ENCODE data around the gene OCSTAMP. TPM values are rescaled to one million over a fixed set of nuclear protein-coding genes. Genes with fewer than 3 reads are reported as not detected.

OCSTAMP gene
- total RNA-seq, 2 experiments from 2014 or later, result not detected

- H3K36me3 ChIP-seq (ENCODE audit: insufficient read depth, low read length), result no peaks in the 10 kb centered on the region
- ChIA-PET CTCF (no interaction called here), POLR2A (no interaction called here)
- no peaks in the 10 kb centered on the region for H3K4me1 ChIP-seq (ENCODE audit: insufficient read depth, low read length)
- peaks cover 0 to 5% of the 10 kb centered on the region in 2 experiments for H3K27me3 ChIP-seq (ENCODE audit: control insufficient read depth in 1 of 2, insufficient read depth in 2 of 2, low read length in 2 of 2)
- no peak for TF ChIP-seq CTCF (IDR thresholded peaks at IDR 0.05)
- DNase-seq (no peak), ATAC-seq (ENCODE audit: poor library complexity) (no peak)
- H3K4me3 ChIP-seq (ENCODE audit: low read length), result no peak overlapping the region
- intact Hi-C loops (cut with DNase I, micrococcal nuclease), result loop anchor here in 1 of 2 experiments (2.0 kb wide), 1 partner anchor 162 kb away; no protein-coding TSS in a partner anchor
- H3K27ac ChIP-seq (ENCODE audit: low read depth in 1 of 2, low read length in 2 of 2), result no peak overlapping the region
- Mint-ChIP-seq H3K4me3 (no peak overlapping the region), H3K36me3 (ENCODE audit: low read depth) (no peaks in the 10 kb centered on the region), H3K27ac (no peak overlapping the region), H3K4me1 (ENCODE audit: low read depth) (no peaks in the 10 kb centered on the region), H3K27me3 (peaks cover 45% of the 10 kb centered on the region), H3K9me3 (no peaks in the 10 kb centered on the region)
- H3K9me3 ChIP-seq (ENCODE audit: control insufficient read depth in 1 of 2, insufficient read depth in 1 of 2, low read length in 2 of 2), result no peaks in the 10 kb centered on the region
Measured at GRCh38 chr20:46520540-46520939, 29.9 kb downstream of the OCSTAMP start.

GRCh38 chr20:46519471-46520068, 30.9 kb downstream of the OCSTAMP start:
- no peak overlapping the region for H3K27ac Mint-ChIP-seq
- no peaks in the 10 kb centered on the region for H3K4me1 Mint-ChIP-seq (ENCODE audit: low read depth)
- Histone ChIP-seq H3K27me3 (ENCODE audit: control insufficient read depth in 1 of 2, insufficient read depth in 2 of 2, low read length in 2 of 2) (peaks cover 3 to 13% of the 10 kb centered on the region in 2 experiments), H3K27ac (ENCODE audit: low read depth in 1 of 2, low read length in 2 of 2) (no peak overlapping the region), H3K4me1 (ENCODE audit: insufficient read depth, low read length) (no peaks in the 10 kb centered on the region), H3K9me3 (ENCODE audit: control insufficient read depth in 1 of 2, insufficient read depth in 1 of 2, low read length in 2 of 2) (no peaks in the 10 kb centered on the region), H3K4me3 (ENCODE audit: low read length) (no peak overlapping the region), H3K36me3 (ENCODE audit: insufficient read depth, low read length) (no peaks in the 10 kb centered on the region)
- intact Hi-C loops (cut with DNase I, micrococcal nuclease), result loop anchor here in 1 of 2 experiments (2.0 kb wide), 1 partner anchor 163 kb away; no protein-coding TSS in a partner anchor
- no peak for ATAC-seq (ENCODE audit: poor library complexity)
- H3K36me3 Mint-ChIP-seq (ENCODE audit: low read depth), result no peaks in the 10 kb centered on the region
- TF ChIP-seq CTCF (IDR thresholded peaks at IDR 0.05), result no peak
- no peak for DNase-seq
- ChIA-PET POLR2A (no interaction called here), CTCF (no interaction called here)
- H3K27me3 Mint-ChIP-seq, result peaks cover 43% of the 10 kb centered on the region
- H3K4me3 Mint-ChIP-seq, result no peak overlapping the region
- H3K9me3 Mint-ChIP-seq, result no peaks in the 10 kb centered on the region

GRCh38 chr20:46512943-46513844, 37.3 kb downstream of the OCSTAMP start, which contains the start of gene ZNF334:
Gene ZNF334, minus strand, starts transcription at chr20:46513559. Its CDS starts 1,457 bp downstream, at chr20:46512102.
- Mint-ChIP-seq H3K9me3 (no peaks in the 10 kb centered on the region), H3K27me3 (peaks cover 54% of the 10 kb centered on the region), H3K4me3 (peak within 1 kb of the TSS; percentile 80), H3K36me3 (ENCODE audit: low read depth) (no peaks in the 10 kb centered on the region), H3K4me1 (ENCODE audit: low read depth) (peaks cover 10% of the 10 kb centered on the region), H3K27ac (no peak within 1 kb of the TSS)
- Histone ChIP-seq H3K4me1 (ENCODE audit: insufficient read depth, low read length) (peaks cover 6% of the 10 kb centered on the region), H3K36me3 (ENCODE audit: insufficient read depth, low read length) (no peaks in the 10 kb centered on the region), H3K27me3 (ENCODE audit: control insufficient read depth in 1 of 2, insufficient read depth in 2 of 2, low read length in 2 of 2) (peaks cover 22 to 39% of the 10 kb centered on the region in 2 experiments), H3K9me3 (ENCODE audit: control insufficient read depth in 1 of 2, insufficient read depth in 1 of 2, low read length in 2 of 2) (peaks cover 0 to 5% of the 10 kb centered on the region in 2 experiments), H3K27ac (ENCODE audit: low read depth in 1 of 2, low read length in 2 of 2) (no peak within 1 kb of the TSS), H3K4me3 (ENCODE audit: low read length) (peak within 1 kb of the TSS; percentile 53)
- TF ChIP-seq CTCF (IDR thresholded peaks at IDR 0.05), result no peak
- POLR2A ChIA-PET, result interaction anchor here (1.0 kb wide), 1 partner anchor 11 kb away, joined by 3 read pairs; no protein-coding TSS in a partner anchor
- ATAC-seq (ENCODE audit: poor library complexity) (no peak), DNase-seq (peak in 2 of 14 experiments; percentile 3 to 14)
- intact Hi-C loops (cut with DNase I, micrococcal nuclease), result no loop called here
- CTCF ChIA-PET, result no interaction called here

Measured in CD4-positive, alpha-beta T cell (primary cell).